Measurements from ENCODE around the gene EVA1A. TPM values are rescaled to one million over a fixed set of nuclear protein-coding genes. Genes with fewer than 3 reads are reported as not detected.

Gene EVA1A
- total RNA-seq, 4 donors from 2014 or later: 1.3 to 1.6 TPM; not detected in 2

DNA sequence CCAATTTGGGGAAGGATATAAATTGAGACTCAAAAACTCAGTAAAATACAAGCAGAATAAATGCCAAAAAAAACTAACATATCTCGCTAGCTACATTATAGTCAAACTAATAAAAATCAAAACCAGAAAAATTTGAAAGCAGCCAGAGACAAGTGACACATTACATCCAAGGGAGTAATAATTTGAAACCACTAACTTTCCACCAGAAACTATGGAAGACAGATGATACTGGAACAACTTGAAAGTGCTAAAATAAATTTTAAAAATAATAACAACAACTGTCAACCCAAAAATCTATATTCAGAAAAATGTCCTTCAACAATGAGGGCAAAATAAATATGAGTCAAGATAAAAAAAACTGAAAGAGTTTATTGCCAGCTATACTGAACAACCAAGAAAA lies 110.7 kb downstream of the EVA1A start:
- WGBS, 2 donors: 69 to 76% methylated on average over 1 of the region's 1 CpG
- Histone ChIP-seq H3K4me3 (no peak overlapping the region), H3K9me3 (peaks cover 0 to 11% (median 5%) of the 10 kb centered on the region in 4 donors), H3K27me3 (no peaks in the 10 kb centered on the region), H3K36me3 (no peaks in the 10 kb centered on the region), H3K27ac (no peak overlapping the region), H3K4me1 (no peaks in the 10 kb centered on the region)
- TF ChIP-seq, protein P1, sequence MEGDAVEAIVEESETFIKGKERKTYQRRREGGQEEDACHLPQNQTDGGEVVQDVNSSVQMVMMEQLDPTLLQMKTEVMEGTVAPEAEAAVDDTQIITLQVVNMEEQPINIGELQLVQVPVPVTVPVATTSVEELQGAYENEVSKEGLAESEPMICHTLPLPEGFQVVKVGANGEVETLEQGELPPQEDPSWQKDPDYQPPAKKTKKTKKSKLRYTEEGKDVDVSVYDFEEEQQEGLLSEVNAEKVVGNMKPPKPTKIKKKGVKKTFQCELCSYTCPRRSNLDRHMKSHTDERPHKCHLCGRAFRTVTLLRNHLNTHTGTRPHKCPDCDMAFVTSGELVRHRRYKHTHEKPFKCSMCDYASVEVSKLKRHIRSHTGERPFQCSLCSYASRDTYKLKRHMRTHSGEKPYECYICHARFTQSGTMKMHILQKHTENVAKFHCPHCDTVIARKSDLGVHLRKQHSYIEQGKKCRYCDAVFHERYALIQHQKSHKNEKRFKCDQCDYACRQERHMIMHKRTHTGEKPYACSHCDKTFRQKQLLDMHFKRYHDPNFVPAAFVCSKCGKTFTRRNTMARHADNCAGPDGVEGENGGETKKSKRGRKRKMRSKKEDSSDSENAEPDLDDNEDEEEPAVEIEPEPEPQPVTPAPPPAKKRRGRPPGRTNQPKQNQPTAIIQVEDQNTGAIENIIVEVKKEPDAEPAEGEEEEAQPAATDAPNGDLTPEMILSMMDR (IDR thresholded peaks at IDR 0.05): no peak
- TF ChIP-seq EP300 (IDR thresholded peaks at IDR 0.05) (no peak), POLR2A (IDR thresholded peaks at IDR 0.05) (no peak)
- no peak for DNase-seq (ENCODE audit: low spot score in 2 of 2)

DNA sequence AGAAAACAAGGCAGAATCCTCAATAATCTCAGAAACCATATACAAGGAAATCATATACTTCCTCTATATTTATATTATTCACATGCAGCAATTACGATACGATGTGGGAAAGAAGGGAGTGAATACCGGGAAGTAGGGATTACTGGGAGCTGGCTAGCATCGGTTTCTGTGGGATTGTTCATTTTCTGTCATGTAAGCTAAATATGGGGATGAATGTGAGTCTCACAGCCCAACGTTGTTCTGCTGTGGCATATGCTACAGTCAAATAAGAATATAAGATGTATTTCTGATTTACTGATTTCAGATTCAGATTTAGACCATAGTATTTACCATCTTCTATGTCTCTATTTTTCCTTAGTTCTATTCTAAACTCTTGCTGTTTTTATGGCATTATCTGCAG lies 113.6 kb downstream of the EVA1A start:
- 80 to 84% methylated on average over 5 of the region's 5 CpGs for WGBS, 2 donors
- H3K27me3 ChIP-seq: no peaks in the 10 kb centered on the region
- H3K27ac ChIP-seq: no peak overlapping the region
- no peaks in the 10 kb centered on the region for H3K4me1 ChIP-seq
- peaks cover 0 to 11% (median 5%) of the 10 kb centered on the region in 4 donors for H3K9me3 ChIP-seq
- no peaks in the 10 kb centered on the region for H3K36me3 ChIP-seq
- TF ChIP-seq, protein P1 (IDR thresholded peaks at IDR 0.05): no peak
- no peak for TF ChIP-seq POLR2A (IDR thresholded peaks at IDR 0.05)
- TF ChIP-seq EP300 (IDR thresholded peaks at IDR 0.05): no peak
- no peak overlapping the region for H3K4me3 ChIP-seq
- DNase-seq (ENCODE audit: low spot score in 2 of 2): no peak

Small RNA genes lying within 50 kb of the gene (small RNA-seq; reads per million reads assigned to genes)
- gene RF01233: not detected

Other genes with a start within 250 kb of the EVA1A start
- gene MRPL19, start 85.8 kb upstream of the EVA1A start, total RNA-seq: 10 to 100 TPM; 27.9 to 52.9 (median 34.9) TPM
- 10 to 100 TPM; 30.6 to 75.6 (median 45.3) TPM for gene GCFC2, start 150.0 kb upstream of the EVA1A start, total RNA-seq

Data from tibial nerve (tissue), 4 donors.